ENCODE data around the gene DEFB119. TPM values are rescaled to one million over a fixed set of nuclear protein-coding genes. Genes with fewer than 3 reads are reported as not detected.

DEFB119 gene
- total RNA-seq, 1 experiment from 2014 or later, result not detected

- H3K9me3 Mint-ChIP-seq, result peaks cover 72% of the 10 kb centered on the region
- ATAC-seq, result no peak
- H3K27me3 Mint-ChIP-seq (ENCODE audit: low read depth), result peaks cover 12% of the 10 kb centered on the region
- H3K36me3 Mint-ChIP-seq, result peaks cover 34% of the 10 kb centered on the region
- no peak overlapping the region for H3K27ac Mint-ChIP-seq
- no peak overlapping the region for H3K4me3 Mint-ChIP-seq
- ChIA-PET CTCF (no interaction called here), POLR2A (no interaction called here)
- DNase-seq (ENCODE audit: low spot score), result no peak
- no peak for TF ChIP-seq E2F5 (CRISPR knock-in tag; IDR thresholded peaks at IDR 0.05)
- no peak for TF ChIP-seq ZNF512 (CRISPR knock-in tag; IDR thresholded peaks at IDR 0.05; ENCODE audit: borderline replicate concordance)
- no peak for TF ChIP-seq ETV6 (CRISPR knock-in tag; IDR thresholded peaks at IDR 0.05)
- TF ChIP-seq ZNF396 (CRISPR knock-in tag; IDR thresholded peaks at IDR 0.05; ENCODE audit: borderline replicate concordance), result no peak
- TF ChIP-seq ARID4B (CRISPR knock-in tag; IDR thresholded peaks at IDR 0.05; ENCODE audit: borderline replicate concordance), result no peak
- TF ChIP-seq ZBTB21 (CRISPR knock-in tag; IDR thresholded peaks at IDR 0.05; ENCODE audit: borderline replicate concordance), result no peak
- no peak for TF ChIP-seq ZNF671 (CRISPR knock-in tag; IDR thresholded peaks at IDR 0.05)
- no peaks in the 10 kb centered on the region for H3K4me1 Mint-ChIP-seq
Observed at GRCh38 chr20:31355981-31356380, 34.4 kb downstream of the DEFB119 start.

- H3K27ac Mint-ChIP-seq, result no peak overlapping the region
- peaks cover 71% of the 10 kb centered on the region for H3K9me3 Mint-ChIP-seq
- H3K27me3 Mint-ChIP-seq (ENCODE audit: low read depth), result 0 out of 2 replicates have a peak, but pooled peaks cover 4% of the 10 kb centered on the region
- ChIA-PET POLR2A (no interaction called here), CTCF (no interaction called here)
- DNase-seq (ENCODE audit: low spot score) (no peak), ATAC-seq (no peak)
- no peak overlapping the region for H3K4me3 Mint-ChIP-seq
- H3K4me1 Mint-ChIP-seq, result no peaks in the 10 kb centered on the region
- H3K36me3 Mint-ChIP-seq, result peaks cover 43% of the 10 kb centered on the region
- TF ChIP-seq KAT7 (CRISPR knock-in tag; IDR thresholded peaks at IDR 0.05; ENCODE audit: borderline replicate concordance) (no peak), AFF4 (CRISPR knock-in tag; IDR thresholded peaks at IDR 0.05; ENCODE audit: borderline replicate concordance) (no peak), PRDM15 (CRISPR knock-in tag; IDR thresholded peaks at IDR 0.05) (no peak), JAZF1 (CRISPR knock-in tag; IDR thresholded peaks at IDR 0.05) (no peak), NFYB (CRISPR knock-in tag; conservative IDR thresholded peaks at IDR 0.05; ENCODE audit: low read depth) (no peak), ARID4B (CRISPR knock-in tag; IDR thresholded peaks at IDR 0.05; ENCODE audit: borderline replicate concordance) (no peak), ZNF317 (CRISPR knock-in tag; IDR thresholded peaks at IDR 0.05; ENCODE audit: borderline replicate concordance, low read depth) (no peak), OVOL2 (CRISPR knock-in tag; IDR thresholded peaks at IDR 0.05; ENCODE audit: borderline replicate concordance) (no peak)
Observed at GRCh38 chr20:31341470-31341869, 48.9 kb downstream of the DEFB119 start.
